Erythroblast (primary cell): ENCODE measurements around the gene SEPTIN10.

Source experiments
- DNase-seq, 2 experiments: peaks; one replicate each; lab custom pipeline; 2025; lab: John Stamatoyannopoulos, UW
- GATA1 ChIP-seq: IDR thresholded peaks from 2 replicates; pipeline ENCODE4 v1.6.1; 2011; ENCODE audit warnings: low read depth, mild to moderate bottlenecking, control low read depth, low read length, moderate library complexity
- POLR2A ChIP-seq: IDR thresholded peaks from 2 replicates; pipeline ENCODE4 v1.6.1; 2011; ENCODE audit warnings: mild to moderate bottlenecking, low read length

The SEPTIN10 gene

DNA sequence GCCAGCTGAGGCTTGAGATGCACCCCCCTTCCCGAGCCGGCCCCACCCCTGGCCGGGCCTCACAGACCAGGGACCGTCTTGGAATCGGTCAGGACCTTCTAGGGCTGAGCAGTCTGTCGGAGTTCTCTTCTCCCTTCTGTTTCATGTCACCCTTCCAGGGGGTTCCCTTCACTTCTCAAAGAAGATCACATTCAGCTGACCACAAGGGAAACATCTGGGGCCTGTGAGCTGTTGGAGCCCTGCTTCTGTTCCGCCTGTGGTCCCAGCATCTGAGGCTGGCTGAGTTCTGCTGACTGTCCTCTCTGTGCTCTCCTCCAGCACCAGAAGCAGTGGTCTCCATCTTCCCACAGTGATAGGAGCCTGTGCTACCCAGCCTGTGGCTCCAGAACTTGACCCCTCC lies 106.5 kb downstream of the SEPTIN10 start:
- no peak for TF ChIP-seq POLR2A
- no peak for TF ChIP-seq GATA1
- no peak for DNase-seq

GRCh38 chr2:109503191-109503590 lies 110.6 kb downstream of the SEPTIN10 start:
- TF ChIP-seq POLR2A (no peak), GATA1 (no peak)
- DNase-seq = no peak

DNA sequence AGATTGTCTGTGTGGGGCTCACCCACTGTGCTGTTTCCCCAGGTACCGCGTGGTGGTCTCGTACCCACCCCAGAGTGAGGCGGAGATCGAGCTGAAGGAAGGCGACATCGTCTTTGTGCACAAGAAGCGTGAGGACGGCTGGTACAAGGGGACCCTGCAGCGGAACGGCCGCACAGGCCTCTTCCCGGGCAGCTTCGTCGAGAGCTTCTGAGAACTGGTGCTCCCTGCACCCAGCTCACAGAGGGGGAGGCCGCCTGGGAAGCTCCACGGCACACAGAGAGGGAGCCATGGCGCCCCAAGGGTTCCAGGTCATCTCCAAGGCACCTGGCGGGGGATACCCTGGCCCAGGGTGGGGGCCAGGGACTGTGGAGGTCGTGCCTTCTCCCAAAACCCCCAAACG lies 112.3 kb downstream of the SEPTIN10 start:
- TF ChIP-seq GATA1 = no peak
- TF ChIP-seq POLR2A = no peak
- no peak for DNase-seq

GRCh38 chr2:109500910-109501309 lies 112.9 kb downstream of the SEPTIN10 start:
- no peak for TF ChIP-seq GATA1
- no peak for TF ChIP-seq POLR2A

DNA sequence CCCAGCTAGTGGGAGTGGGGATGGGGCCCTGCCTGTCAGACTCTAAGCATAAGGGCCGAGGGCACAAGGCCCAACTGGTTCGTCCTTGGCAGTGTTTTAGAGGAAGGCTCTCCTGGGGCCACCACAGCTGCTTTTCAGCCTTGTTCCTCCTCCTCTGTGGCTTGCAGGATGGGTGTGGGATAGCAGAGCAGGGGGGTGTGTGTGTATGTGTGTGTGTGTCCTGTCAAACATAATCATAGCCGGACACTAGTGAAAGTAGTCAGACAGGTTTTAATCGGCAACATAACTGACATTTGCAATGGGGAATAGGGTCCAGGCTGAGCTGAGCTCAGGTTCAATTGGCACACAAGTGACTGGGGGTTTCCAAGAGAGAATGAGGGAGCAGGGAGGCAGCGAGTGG lies 114.2 kb downstream of the SEPTIN10 start:
- TF ChIP-seq POLR2A = no peak
- no peak for DNase-seq

More at GRCh38 chr2:109500910-109501309, 112.9 kb downstream of the SEPTIN10 start:
- no peak for DNase-seq

DNA sequence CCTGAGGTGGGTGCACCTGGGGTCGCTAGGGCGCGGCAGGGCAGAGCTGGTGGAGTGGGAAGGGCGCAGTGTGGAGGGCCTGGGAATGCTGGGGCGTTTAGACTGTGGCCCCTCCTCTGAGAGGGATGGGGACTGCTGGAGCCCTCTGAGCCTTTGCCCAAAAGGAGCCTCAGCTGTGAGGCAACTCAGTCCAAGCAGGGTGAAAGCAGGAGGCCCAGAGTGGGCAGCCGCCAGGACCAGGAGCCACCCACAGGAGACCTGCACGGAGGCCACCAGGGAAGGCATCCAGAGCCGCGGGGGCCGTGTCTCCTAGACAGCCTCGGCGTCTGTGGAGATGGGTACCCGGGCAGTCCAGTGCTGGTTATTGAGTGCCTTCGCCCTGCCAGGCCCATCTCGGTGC lies 114.9 kb downstream of the SEPTIN10 start:
- no peak for TF ChIP-seq GATA1
- TF ChIP-seq POLR2A = no peak
- DNase-seq = no peak

DNA sequence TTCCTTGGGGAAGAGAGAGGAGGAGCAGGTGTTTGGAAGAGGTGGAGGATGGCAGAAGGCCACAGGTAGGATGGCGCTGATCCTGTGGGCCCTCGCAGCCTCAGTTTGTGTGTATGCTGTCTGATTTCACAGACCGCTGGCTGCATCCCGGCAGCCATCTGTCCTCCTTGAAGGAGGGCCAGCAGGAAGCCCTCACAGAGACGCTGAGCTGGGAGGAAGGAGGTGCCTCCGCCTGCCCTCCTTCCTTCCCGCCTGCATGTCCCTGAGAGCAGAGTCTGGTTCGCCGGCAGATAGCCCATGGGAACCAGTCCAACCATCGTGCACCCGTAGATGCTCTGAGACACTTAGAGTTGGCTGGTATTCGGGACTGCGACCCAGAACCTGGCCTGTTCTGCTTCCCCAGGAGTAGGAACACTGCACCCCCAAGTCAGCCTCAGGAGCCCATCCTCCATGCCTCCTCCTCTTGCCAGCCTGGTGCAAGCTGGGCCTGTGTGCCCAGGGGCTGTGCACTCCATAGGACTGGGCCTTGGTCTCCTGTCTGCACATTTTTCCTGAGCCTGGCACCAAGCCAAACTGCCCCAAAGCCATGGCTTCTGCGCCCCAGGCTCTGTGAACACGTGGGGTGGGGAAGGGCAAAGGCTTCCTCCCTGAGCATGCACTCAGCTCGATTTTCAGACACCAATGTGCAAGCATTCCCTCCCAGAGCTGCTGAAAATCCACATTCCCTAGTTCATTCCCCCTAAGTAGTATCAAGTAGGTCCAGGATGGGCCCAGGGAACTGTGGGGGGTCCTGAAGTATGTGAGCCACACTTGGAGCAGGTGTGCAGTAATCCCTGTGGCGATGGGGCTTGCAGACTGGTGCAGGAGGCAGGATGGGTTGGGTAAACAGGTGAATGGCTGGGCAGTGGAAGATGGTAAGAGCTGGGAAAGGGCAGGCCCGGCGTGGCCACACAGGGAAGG lies 115.6 kb downstream of the SEPTIN10 start:
- no peak for DNase-seq
- TF ChIP-seq GATA1 (no peak), POLR2A (no peak)

DNA sequence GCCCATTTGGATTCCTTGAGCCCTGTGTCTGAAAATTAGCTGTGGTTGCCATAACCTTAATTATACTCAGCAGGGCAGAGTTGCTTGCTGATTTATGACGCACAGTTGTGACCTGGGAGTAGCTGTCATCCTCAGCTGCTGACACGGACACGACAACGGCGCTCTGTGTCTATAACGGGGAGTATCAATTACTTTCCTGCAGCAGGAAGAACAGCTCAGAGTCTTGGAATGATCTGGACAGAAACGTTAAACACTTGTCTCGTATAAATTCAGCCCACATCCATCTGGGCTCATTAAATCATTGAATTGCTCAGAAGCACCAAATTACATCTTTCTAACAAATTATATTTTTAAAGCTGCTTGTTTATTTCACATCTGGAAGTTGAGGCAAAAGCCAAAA lies 116.3 kb downstream of the SEPTIN10 start:
- no peak for DNase-seq
- TF ChIP-seq GATA1 (no peak), POLR2A (no peak)

GRCh38 chr2:109494351-109494750 lies 119.4 kb downstream of the SEPTIN10 start:
- TF ChIP-seq POLR2A (no peak), GATA1 (no peak)
- DNase-seq = no peak

- TF ChIP-seq GATA1 (no peak), POLR2A (no peak)
- no peak for DNase-seq
These were observed 120.4 kb downstream of the SEPTIN10 start for GRCh38 chr2:109493176-109493935.
